GM18868 (cell line): Measurements from ENCODE around the gene FAM199X.

Experiments used
- ATAC-seq: cut with Tn5 transposase; IDR thresholded peaks from one replicate; pipeline ENCODE4 v1.9.1; 2021; ENCODE audit warnings: mild to moderate bottlenecking, moderate library complexity; ENCODE audit not compliant: unreplicated experiment

The FAM199X gene

GRCh38 chrX:104165894-104166734 is at the start of gene FAM199X:
TSS of gene FAM199X (plus strand) at chrX:104166453. CDS start at chrX:104166786, 333 bp downstream.
- peak; percentile 97 for ATAC-seq

- no peak for ATAC-seq
These were observed 48.5 kb upstream of the FAM199X start for GRCh38 chrX:104117759-104118158.

- ATAC-seq: no peak
These were observed 47.5 kb upstream of the FAM199X start for GRCh38 chrX:104118765-104119164.

GRCh38 chrX:104122829-104123228 is 43.4 kb upstream of the FAM199X start:
- no peak for ATAC-seq

- no peak for ATAC-seq
These were observed 39.4 kb upstream of the FAM199X start for GRCh38 chrX:104126856-104127255.

- ATAC-seq: no peak
These were observed 35.4 kb upstream of the FAM199X start for GRCh38 chrX:104130808-104131207.

GRCh38 chrX:104134583-104135261 is 31.5 kb upstream of the FAM199X start:
- no peak for ATAC-seq

GRCh38 chrX:104135677-104136076 is 30.6 kb upstream of the FAM199X start:
- ATAC-seq: no peak

- ATAC-seq: peak; percentile 92
These were observed 29.8 kb upstream of the FAM199X start for GRCh38 chrX:104136241-104137019.

- ATAC-seq: no peak
These were observed 28.8 kb upstream of the FAM199X start for GRCh38 chrX:104137496-104137895.

GRCh38 chrX:104141087-104141760 is 25.0 kb upstream of the FAM199X start:
- ATAC-seq: no peak

- no peak for ATAC-seq
These were observed 15.2 kb upstream of the FAM199X start for GRCh38 chrX:104151037-104151436.

GRCh38 chrX:104156630-104157529 is 9.4 kb upstream of the FAM199X start, which contains the start of gene SLC25A53:
TSS of gene SLC25A53 (minus strand) at chrX:104157009. CDS start at chrX:104105257, 51,752 bp downstream.
- ATAC-seq: peak; percentile 94

- no peak for ATAC-seq
These were observed 633 bp downstream of the FAM199X start for GRCh38 chrX:104166735-104167436.

- ATAC-seq: no peak
These were observed 1.9 kb downstream of the FAM199X start for GRCh38 chrX:104168127-104168526.

- no peak for ATAC-seq
These were observed 5.9 kb downstream of the FAM199X start for GRCh38 chrX:104172121-104172520.

- ATAC-seq: no peak
These were observed 6.5 kb downstream of the FAM199X start for GRCh38 chrX:104172788-104173187.

GRCh38 chrX:104173841-104174240 is 7.6 kb downstream of the FAM199X start:
- ATAC-seq: no peak

- no peak for ATAC-seq
These were observed 17.4 kb downstream of the FAM199X start for GRCh38 chrX:104183685-104184084.
